ENCODE data around the gene CDC27. TPM values are rescaled to one million over a fixed set of nuclear protein-coding genes. Genes with fewer than 3 reads are reported as not detected.

The CDC27 gene
- total RNA-seq, 2 experiments from 2014 or later: 74.3 to 164 TPM

- CTCF ChIA-PET (ENCODE audit: unreplicated experiment): no interaction called here
Measured at GRCh38 chr17:47164263-47164662, 24.8 kb downstream of the CDC27 start.

GRCh38 chr17:47162013-47162622, 27.0 kb downstream of the CDC27 start:
- POLR2A ChIA-PET: interaction anchor here (0.6 to 1.4 kb wide), 3 partner anchors 10 to 48 kb away, joined by 3 to 4 read pairs (median 3); no protein-coding TSS in a partner anchor
- H2AFZ ChIP-seq (ENCODE audit: low read length): no peak overlapping the region
- peak overlapping the region; percentile 51 for H3K4me2 ChIP-seq (ENCODE audit: low read length)
- peak overlapping the region; percentile 34 for H3K4me3 ChIP-seq (ENCODE audit: low read depth, low read length, poor library complexity, severe bottlenecking)
- peaks cover 50% of the 10 kb centered on the region; the same call in 1 of the 2 replicates for H3K79me2 ChIP-seq (ENCODE audit: insufficient read depth, low read depth, low read length)
- CTCF ChIA-PET (ENCODE audit: unreplicated experiment): no interaction called here
- no peaks in the 10 kb centered on the region for H3K9me2 ChIP-seq (ENCODE audit: insufficient read depth, low read length)
- peak; percentile 14 for DNase-seq (ENCODE audit: low spot score)
- peak overlapping the region; percentile 32 for H3K27ac ChIP-seq (ENCODE audit: low read depth, low read length, poor library complexity, severe bottlenecking)
- intact Hi-C loops (cut with micrococcal nuclease; ENCODE audit: unreplicated experiment): no loop called here
- peaks cover 97% of the 10 kb centered on the region for H3K36me3 ChIP-seq (ENCODE audit: insufficient read depth, low read length)
- no peaks in the 10 kb centered on the region for H3K9me3 ChIP-seq (ENCODE audit: low read length)
- BruUV-seq (replicated peaks): TSS peak; percentile 22
- peaks cover 5% of the 10 kb centered on the region; the same call in 1 of the 2 replicates for H4K20me1 ChIP-seq (ENCODE audit: insufficient read depth, low read length)
- TF ChIP-seq CTCF (conservative IDR thresholded peaks at IDR 0.05; ENCODE audit: low read length): no peak
- no peak for TF ChIP-seq EZH2phosphoT487 (IDR thresholded peaks at IDR 0.05; ENCODE audit: borderline replicate concordance, low read depth, low read length)
- H3K4me1 ChIP-seq (ENCODE audit: insufficient read depth, low read length, poor library complexity, severe bottlenecking): peaks cover 20% of the 10 kb centered on the region

More at GRCh38 chr17:47164263-47164662, 24.8 kb downstream of the CDC27 start:
- POLR2A ChIA-PET: interaction anchor here (1.2 kb wide), 1 partner anchor 25 kb away, joined by 5 read pairs; the partner anchor contains the start of gene CDC27
- intact Hi-C loops (cut with micrococcal nuclease; ENCODE audit: unreplicated experiment): no loop called here
- Histone ChIP-seq H3K4me2 (ENCODE audit: low read length) (no peak overlapping the region), H3K4me3 (ENCODE audit: low read depth, low read length, poor library complexity, severe bottlenecking) (no peak overlapping the region), H4K20me1 (ENCODE audit: insufficient read depth, low read length) (peaks cover 5% of the 10 kb centered on the region; the same call in 1 of the 2 replicates), H3K9me2 (ENCODE audit: insufficient read depth, low read length) (no peaks in the 10 kb centered on the region), H3K36me3 (ENCODE audit: insufficient read depth, low read length) (peaks cover 98% of the 10 kb centered on the region), H3K9me3 (ENCODE audit: low read length) (no peaks in the 10 kb centered on the region), H3K4me1 (ENCODE audit: insufficient read depth, low read length, poor library complexity, severe bottlenecking) (peaks cover 20% of the 10 kb centered on the region), H3K27ac (ENCODE audit: low read depth, low read length, poor library complexity, severe bottlenecking) (no peak overlapping the region), H3K79me2 (ENCODE audit: insufficient read depth, low read depth, low read length) (peaks cover 57% of the 10 kb centered on the region; the same call in 1 of the 2 replicates), H2AFZ (ENCODE audit: low read length) (no peak overlapping the region)
- no TSS peak for BruUV-seq (replicated peaks)
- DNase-seq (ENCODE audit: low spot score): no peak
- TF ChIP-seq EZH2phosphoT487 (IDR thresholded peaks at IDR 0.05; ENCODE audit: borderline replicate concordance, low read depth, low read length): no peak
- no peak for TF ChIP-seq CTCF (conservative IDR thresholded peaks at IDR 0.05; ENCODE audit: low read length)

GRCh38 chr17:47159315-47159714, 29.8 kb downstream of the CDC27 start:
- no peak for TF ChIP-seq CTCF (conservative IDR thresholded peaks at IDR 0.05; ENCODE audit: low read length)
- TF ChIP-seq EZH2phosphoT487 (IDR thresholded peaks at IDR 0.05; ENCODE audit: borderline replicate concordance, low read depth, low read length): no peak
- Histone ChIP-seq H3K27ac (ENCODE audit: low read depth, low read length, poor library complexity, severe bottlenecking) (no peak overlapping the region), H3K9me2 (ENCODE audit: insufficient read depth, low read length) (no peaks in the 10 kb centered on the region), H4K20me1 (ENCODE audit: insufficient read depth, low read length) (peaks cover 5% of the 10 kb centered on the region; the same call in 1 of the 2 replicates), H3K4me1 (ENCODE audit: insufficient read depth, low read length, poor library complexity, severe bottlenecking) (peaks cover 20% of the 10 kb centered on the region), H3K36me3 (ENCODE audit: insufficient read depth, low read length) (peaks cover 97% of the 10 kb centered on the region), H3K79me2 (ENCODE audit: insufficient read depth, low read depth, low read length) (peaks cover 27% of the 10 kb centered on the region; the same call in 1 of the 2 replicates), H3K4me2 (ENCODE audit: low read length) (no peak overlapping the region), H3K4me3 (ENCODE audit: low read depth, low read length, poor library complexity, severe bottlenecking) (no peak overlapping the region), H3K9me3 (ENCODE audit: low read length) (no peaks in the 10 kb centered on the region), H2AFZ (ENCODE audit: low read length) (no peak overlapping the region)
- CTCF ChIA-PET (ENCODE audit: unreplicated experiment): no interaction called here
- intact Hi-C loops (cut with micrococcal nuclease; ENCODE audit: unreplicated experiment): no loop called here
- no TSS peak for BruUV-seq (replicated peaks)
- POLR2A ChIA-PET: no interaction called here
- DNase-seq (ENCODE audit: low spot score): no peak

All from OCI-LY7 (cell line).